ENCODE data around the gene GRM1. TPM values are rescaled to one million over a fixed set of nuclear protein-coding genes. Genes with fewer than 3 reads are reported as not detected.

The GRM1 gene
- total and polyA plus RNA-seq, 5 donors from 2014 or later, result 0.10 TPM; not detected in 4

- ATAC-seq (ENCODE audit: low read depth in 2 of 2), result no peak
- Mint-ChIP-seq H3K4me3 (no peak overlapping the region), H3K36me3 (no peaks in the 10 kb centered on the region), H3K27me3 (no peaks in the 10 kb centered on the region), H3K27ac (no peak overlapping the region), H3K9me3 (peaks cover 0 to 4% (median 1%) of the 10 kb centered on the region in 7 donors), H3K4me1 (no peaks in the 10 kb centered on the region)
- H3K27ac ChIP-seq (ENCODE audit: insufficient read depth, low read length, poor library complexity, severe bottlenecking), result no peak overlapping the region
- H3K9me3 ChIP-seq (ENCODE audit: control insufficient read depth in 2 of 2, low read length in 2 of 2), result no peaks in the 10 kb centered on the region
- no peaks in the 10 kb centered on the region for H3K4me1 ChIP-seq (ENCODE audit: control insufficient read depth, insufficient read depth, low read length, poor library complexity, severe bottlenecking)
- no peaks in the 10 kb centered on the region for H3K36me3 ChIP-seq (ENCODE audit: control insufficient read depth, insufficient read depth, low read length)
- H3K27me3 ChIP-seq (ENCODE audit: control insufficient read depth, insufficient read depth, low read length), result no peaks in the 10 kb centered on the region
- no peak for DNase-seq
- no peak overlapping the region for H3K4me3 ChIP-seq (ENCODE audit: low read depth, low read length)
These were observed 360.0 kb downstream of the GRM1 start for GRCh38 chr6:146388736-146389364.

GRCh38 chr6:146389740-146390139, 360.9 kb downstream of the GRM1 start:
- Mint-ChIP-seq H3K9me3 (peaks cover 0 to 4% (median under 1%) of the 10 kb centered on the region in 7 donors), H3K36me3 (no peaks in the 10 kb centered on the region), H3K4me3 (no peak overlapping the region), H3K27ac (no peak overlapping the region), H3K27me3 (no peaks in the 10 kb centered on the region), H3K4me1 (no peaks in the 10 kb centered on the region)
- Histone ChIP-seq H3K4me3 (ENCODE audit: low read depth, low read length) (no peak overlapping the region), H3K4me1 (ENCODE audit: control insufficient read depth, insufficient read depth, low read length, poor library complexity, severe bottlenecking) (no peaks in the 10 kb centered on the region), H3K27ac (ENCODE audit: insufficient read depth, low read length, poor library complexity, severe bottlenecking) (no peak overlapping the region), H3K9me3 (ENCODE audit: control insufficient read depth in 2 of 2, low read length in 2 of 2) (no peaks in the 10 kb centered on the region), H3K27me3 (ENCODE audit: control insufficient read depth, insufficient read depth, low read length) (no peaks in the 10 kb centered on the region), H3K36me3 (ENCODE audit: control insufficient read depth, insufficient read depth, low read length) (no peaks in the 10 kb centered on the region)
- DNase-seq (no peak), ATAC-seq (ENCODE audit: low read depth in 2 of 2) (no peak)

- DNase-seq (no peak), ATAC-seq (ENCODE audit: low read depth in 2 of 2) (no peak)
- Histone ChIP-seq H3K9me3 (ENCODE audit: control insufficient read depth in 2 of 2, low read length in 2 of 2) (no peaks in the 10 kb centered on the region), H3K36me3 (ENCODE audit: control insufficient read depth, insufficient read depth, low read length) (no peaks in the 10 kb centered on the region), H3K4me1 (ENCODE audit: control insufficient read depth, insufficient read depth, low read length, poor library complexity, severe bottlenecking) (no peaks in the 10 kb centered on the region), H3K4me3 (ENCODE audit: low read depth, low read length) (no peak overlapping the region), H3K27ac (ENCODE audit: insufficient read depth, low read length, poor library complexity, severe bottlenecking) (no peak overlapping the region), H3K27me3 (ENCODE audit: control insufficient read depth, insufficient read depth, low read length) (no peaks in the 10 kb centered on the region)
- H3K27ac Mint-ChIP-seq, result no peak overlapping the region
- H3K4me3 Mint-ChIP-seq, result no peak overlapping the region
- peaks cover 0 to 5% (median 3%) of the 10 kb centered on the region in 7 donors for H3K9me3 Mint-ChIP-seq
- no peaks in the 10 kb centered on the region for H3K36me3 Mint-ChIP-seq
- no peaks in the 10 kb centered on the region for H3K27me3 Mint-ChIP-seq
- H3K4me1 Mint-ChIP-seq, result no peaks in the 10 kb centered on the region
These were observed 368.8 kb downstream of the GRM1 start for GRCh38 chr6:146397638-146398037.

GRCh38 chr6:146402476-146402875, 373.6 kb downstream of the GRM1 start:
- ATAC-seq (ENCODE audit: low read depth in 2 of 2) (no peak), DNase-seq (no peak)
- H3K4me1 ChIP-seq (ENCODE audit: control insufficient read depth, insufficient read depth, low read length, poor library complexity, severe bottlenecking), result no peaks in the 10 kb centered on the region
- H3K36me3 ChIP-seq (ENCODE audit: control insufficient read depth, insufficient read depth, low read length), result no peaks in the 10 kb centered on the region
- no peaks in the 10 kb centered on the region for H3K9me3 ChIP-seq (ENCODE audit: control insufficient read depth in 2 of 2, low read length in 2 of 2)
- no peaks in the 10 kb centered on the region for H3K27me3 ChIP-seq (ENCODE audit: control insufficient read depth, insufficient read depth, low read length)
- H3K27ac ChIP-seq (ENCODE audit: insufficient read depth, low read length, poor library complexity, severe bottlenecking), result no peak overlapping the region
- Mint-ChIP-seq H3K9me3 (peaks cover 0 to 6% (median 2%) of the 10 kb centered on the region in 7 donors), H3K4me1 (no peaks in the 10 kb centered on the region), H3K36me3 (no peaks in the 10 kb centered on the region), H3K27me3 (no peaks in the 10 kb centered on the region), H3K4me3 (no peak overlapping the region), H3K27ac (no peak overlapping the region)
- no peak overlapping the region for H3K4me3 ChIP-seq (ENCODE audit: low read depth, low read length)

- H3K4me3 ChIP-seq (ENCODE audit: low read depth, low read length), result no peak overlapping the region
- H3K27me3 ChIP-seq (ENCODE audit: control insufficient read depth, insufficient read depth, low read length), result no peaks in the 10 kb centered on the region
- Mint-ChIP-seq H3K4me3 (no peak overlapping the region), H3K27ac (no peak overlapping the region), H3K4me1 (no peaks in the 10 kb centered on the region), H3K9me3 (peaks cover 0 to 6% (median 4%) of the 10 kb centered on the region in 7 donors), H3K27me3 (no peaks in the 10 kb centered on the region), H3K36me3 (no peaks in the 10 kb centered on the region)
- no peaks in the 10 kb centered on the region for H3K4me1 ChIP-seq (ENCODE audit: control insufficient read depth, insufficient read depth, low read length, poor library complexity, severe bottlenecking)
- H3K36me3 ChIP-seq (ENCODE audit: control insufficient read depth, insufficient read depth, low read length), result no peaks in the 10 kb centered on the region
- no peaks in the 10 kb centered on the region for H3K9me3 ChIP-seq (ENCODE audit: control insufficient read depth in 2 of 2, low read length in 2 of 2)
- ATAC-seq (ENCODE audit: low read depth in 2 of 2), result no peak
- H3K27ac ChIP-seq (ENCODE audit: insufficient read depth, low read length, poor library complexity, severe bottlenecking), result no peak overlapping the region
- no peak for DNase-seq
These were observed 379.7 kb downstream of the GRM1 start for GRCh38 chr6:146408583-146408982.

GRCh38 chr6:146410851-146411595, 382.2 kb downstream of the GRM1 start:
- no peaks in the 10 kb centered on the region for H3K9me3 ChIP-seq (ENCODE audit: control insufficient read depth in 2 of 2, low read length in 2 of 2)
- Mint-ChIP-seq H3K36me3 (no peaks in the 10 kb centered on the region), H3K27ac (no peak overlapping the region), H3K27me3 (no peaks in the 10 kb centered on the region), H3K4me3 (no peak overlapping the region), H3K4me1 (no peaks in the 10 kb centered on the region), H3K9me3 (peaks cover 0 to 5% (median 2%) of the 10 kb centered on the region in 7 donors)
- H3K27ac ChIP-seq (ENCODE audit: insufficient read depth, low read length, poor library complexity, severe bottlenecking), result no peak overlapping the region
- no peaks in the 10 kb centered on the region for H3K27me3 ChIP-seq (ENCODE audit: control insufficient read depth, insufficient read depth, low read length)
- H3K4me1 ChIP-seq (ENCODE audit: control insufficient read depth, insufficient read depth, low read length, poor library complexity, severe bottlenecking), result no peaks in the 10 kb centered on the region
- ATAC-seq (ENCODE audit: low read depth in 2 of 2) (no peak), DNase-seq (no peak)
- H3K4me3 ChIP-seq (ENCODE audit: low read depth, low read length), result no peak overlapping the region
- no peaks in the 10 kb centered on the region for H3K36me3 ChIP-seq (ENCODE audit: control insufficient read depth, insufficient read depth, low read length)

GRCh38 chr6:146419576-146419975, 390.7 kb downstream of the GRM1 start:
- no peaks in the 10 kb centered on the region for H3K36me3 Mint-ChIP-seq
- ATAC-seq (ENCODE audit: low read depth in 2 of 2), result no peak
- no peak overlapping the region for H3K27ac ChIP-seq (ENCODE audit: insufficient read depth, low read length, poor library complexity, severe bottlenecking)
- no peaks in the 10 kb centered on the region for H3K4me1 ChIP-seq (ENCODE audit: control insufficient read depth, insufficient read depth, low read length, poor library complexity, severe bottlenecking)
- H3K4me3 ChIP-seq (ENCODE audit: low read depth, low read length), result no peak overlapping the region
- peaks cover 0 to 3% (median 2%) of the 10 kb centered on the region in 7 donors for H3K9me3 Mint-ChIP-seq
- DNase-seq, result no peak
- H3K4me1 Mint-ChIP-seq, result no peaks in the 10 kb centered on the region
- no peaks in the 10 kb centered on the region for H3K36me3 ChIP-seq (ENCODE audit: control insufficient read depth, insufficient read depth, low read length)
- no peaks in the 10 kb centered on the region for H3K9me3 ChIP-seq (ENCODE audit: control insufficient read depth in 2 of 2, low read length in 2 of 2)
- no peaks in the 10 kb centered on the region for H3K27me3 ChIP-seq (ENCODE audit: control insufficient read depth, insufficient read depth, low read length)
- H3K4me3 Mint-ChIP-seq, result no peak overlapping the region
- no peak overlapping the region for H3K27ac Mint-ChIP-seq
- H3K27me3 Mint-ChIP-seq, result peaks cover 6% of the 10 kb centered on the region

- no peaks in the 10 kb centered on the region for H3K9me3 ChIP-seq (ENCODE audit: control insufficient read depth in 2 of 2, low read length in 2 of 2)
- Mint-ChIP-seq H3K9me3 (peaks cover 0 to 3% (median 2%) of the 10 kb centered on the region in 7 donors), H3K4me1 (no peaks in the 10 kb centered on the region), H3K27me3 (peaks cover 6% of the 10 kb centered on the region), H3K27ac (no peak overlapping the region), H3K36me3 (no peaks in the 10 kb centered on the region), H3K4me3 (no peak overlapping the region)
- no peaks in the 10 kb centered on the region for H3K27me3 ChIP-seq (ENCODE audit: control insufficient read depth, insufficient read depth, low read length)
- no peak overlapping the region for H3K4me3 ChIP-seq (ENCODE audit: low read depth, low read length)
- ATAC-seq (ENCODE audit: low read depth in 2 of 2) (no peak), DNase-seq (no peak)
- H3K4me1 ChIP-seq (ENCODE audit: control insufficient read depth, insufficient read depth, low read length, poor library complexity, severe bottlenecking), result no peaks in the 10 kb centered on the region
- no peaks in the 10 kb centered on the region for H3K36me3 ChIP-seq (ENCODE audit: control insufficient read depth, insufficient read depth, low read length)
- no peak overlapping the region for H3K27ac ChIP-seq (ENCODE audit: insufficient read depth, low read length, poor library complexity, severe bottlenecking)
These were observed 391.4 kb downstream of the GRM1 start for GRCh38 chr6:146420255-146420654.

Measured in CD4-positive, CD25-positive, alpha-beta regulatory T cell (primary cell).